Measurements from ENCODE around the gene TRIM3. TPM values are rescaled to one million over a fixed set of nuclear protein-coding genes. Genes with fewer than 3 reads are reported as not detected.

The TRIM3 gene
- total RNA-seq, 1 experiment from 2014 or later, result 13.4 TPM

DNA sequence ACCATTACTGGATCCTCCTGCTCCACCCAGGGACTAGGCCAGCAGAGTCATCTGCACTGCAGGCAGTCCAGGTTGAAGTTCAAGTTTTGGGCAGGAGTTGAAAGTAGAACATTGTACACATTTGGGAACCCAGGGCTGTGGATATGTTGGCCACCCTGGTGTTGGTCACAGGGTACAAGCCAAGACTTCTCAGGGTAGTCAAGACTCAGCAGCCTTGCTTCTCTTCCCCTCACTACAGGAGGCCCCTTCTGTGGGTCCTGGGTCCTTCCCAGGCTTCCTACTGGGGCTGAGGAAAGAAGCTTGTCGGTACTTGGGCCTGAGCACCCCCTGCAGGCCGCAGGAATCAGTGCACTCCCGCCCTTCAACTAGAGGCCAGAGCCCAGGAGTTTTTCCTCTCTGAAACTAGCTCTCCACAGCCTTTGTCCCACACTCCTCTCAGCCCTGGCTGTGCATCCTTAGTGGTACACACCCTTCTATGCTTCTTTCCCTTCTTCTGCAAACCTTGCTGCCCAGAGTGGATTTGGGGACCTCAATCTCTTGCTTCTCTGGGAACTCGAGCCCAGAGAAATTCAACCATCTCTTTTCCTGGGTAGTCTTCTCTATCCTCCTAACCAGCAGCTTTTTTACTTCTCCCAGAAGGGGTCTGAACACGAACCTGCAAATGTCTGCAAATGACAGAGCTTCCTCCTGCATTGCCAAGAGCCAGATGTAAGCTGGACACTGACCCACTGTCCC lies 30.3 kb downstream of the TRIM3 start:
- no peaks in the 10 kb centered on the region for H3K36me3 ChIP-seq (ENCODE audit: control insufficient read depth in 1 of 2, insufficient read depth in 2 of 2, low read length in 2 of 2)
- H3K4me1 ChIP-seq (ENCODE audit: control insufficient read depth in 1 of 2, insufficient read depth in 2 of 2, low read length in 2 of 2), result no peaks in the 10 kb centered on the region
- DNase-seq (ENCODE audit: low read depth, low spot score), result no peak
- ChIA-PET POLR2A (interaction anchor here (0.9 to 1.0 kb wide), 2 partner anchors 24 to 64 kb away, joined by 3 read pairs; partner anchors contain the start of gene APBB1), RAD21 (ENCODE audit: low non-redundant PET in 1 of 2, low total read pairs in 2 of 2, uncharacterized antibody in 2 of 2, unreplicated experiment in 2 of 2) (interaction anchor here (1.9 to 3.1 kb wide), 2 partner anchors 64 kb away, joined by 12 to 21 read pairs; no protein-coding TSS in a partner anchor), CTCF (interaction anchor here (0.7 to 4.6 kb wide), 16 partner anchors 10 to 80 kb away, joined by 3 to 98 read pairs (median 4); partner anchors contain the start of genes APBB1 and SMPD1)
- no peak overlapping the region for H3K4me2 ChIP-seq (ENCODE audit: low read length)
- H3K9me3 ChIP-seq (ENCODE audit: control insufficient read depth in 1 of 2, insufficient read depth in 1 of 2, low read depth in 1 of 2, low read length in 2 of 2), result no peaks in the 10 kb centered on the region
- ATAC-seq, result peak; percentile 93
- H3K4me3 ChIP-seq (replicated peaks in 1 of 2; ENCODE audit: low read depth in 1 of 2, low read length in 2 of 2), result no peak overlapping the region
- no peaks in the 10 kb centered on the region for H3K79me2 ChIP-seq (ENCODE audit: insufficient read depth, low read length)
- H3K27ac ChIP-seq (ENCODE audit: low read depth, low read length), result no peak overlapping the region
- TF ChIP-seq RAD21 (IDR thresholded peaks at IDR 0.05; ENCODE audit: low read depth), result peak; percentile 79
- TF ChIP-seq, protein P1, sequence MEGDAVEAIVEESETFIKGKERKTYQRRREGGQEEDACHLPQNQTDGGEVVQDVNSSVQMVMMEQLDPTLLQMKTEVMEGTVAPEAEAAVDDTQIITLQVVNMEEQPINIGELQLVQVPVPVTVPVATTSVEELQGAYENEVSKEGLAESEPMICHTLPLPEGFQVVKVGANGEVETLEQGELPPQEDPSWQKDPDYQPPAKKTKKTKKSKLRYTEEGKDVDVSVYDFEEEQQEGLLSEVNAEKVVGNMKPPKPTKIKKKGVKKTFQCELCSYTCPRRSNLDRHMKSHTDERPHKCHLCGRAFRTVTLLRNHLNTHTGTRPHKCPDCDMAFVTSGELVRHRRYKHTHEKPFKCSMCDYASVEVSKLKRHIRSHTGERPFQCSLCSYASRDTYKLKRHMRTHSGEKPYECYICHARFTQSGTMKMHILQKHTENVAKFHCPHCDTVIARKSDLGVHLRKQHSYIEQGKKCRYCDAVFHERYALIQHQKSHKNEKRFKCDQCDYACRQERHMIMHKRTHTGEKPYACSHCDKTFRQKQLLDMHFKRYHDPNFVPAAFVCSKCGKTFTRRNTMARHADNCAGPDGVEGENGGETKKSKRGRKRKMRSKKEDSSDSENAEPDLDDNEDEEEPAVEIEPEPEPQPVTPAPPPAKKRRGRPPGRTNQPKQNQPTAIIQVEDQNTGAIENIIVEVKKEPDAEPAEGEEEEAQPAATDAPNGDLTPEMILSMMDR (IDR thresholded peaks at IDR 0.05 in 2 of 3, conservative IDR thresholded peaks at IDR 0.05 in 1 of 3; ENCODE audit: borderline replicate concordance in 1 of 3, insufficient read depth in 1 of 3, low read depth in 2 of 3, low read length in 2 of 3), result peak; percentile 68 to 89 (median 87)
- TF ChIP-seq CEBPB (IDR thresholded peaks at IDR 0.05; ENCODE audit: low read depth), result no peak
- H2AFZ ChIP-seq (ENCODE audit: low read depth, low read length, poor library complexity, severe bottlenecking), result no peak overlapping the region
- no peaks in the 10 kb centered on the region for H3K9me2 ChIP-seq (ENCODE audit: insufficient read depth)
- BruUV-seq (replicated peaks), result no TSS peak
- intact Hi-C loops (cut with micrococcal nuclease), result loop anchor here (1.0 kb wide), 1 partner anchor 64 kb away; no protein-coding TSS in a partner anchor
- H4K20me1 ChIP-seq (ENCODE audit: insufficient read depth), result no peaks in the 10 kb centered on the region
- H3K27me3 ChIP-seq (ENCODE audit: insufficient read depth, low read length), result no peaks in the 10 kb centered on the region
- H3K9ac ChIP-seq (ENCODE audit: low read length), result no peak overlapping the region

DNA sequence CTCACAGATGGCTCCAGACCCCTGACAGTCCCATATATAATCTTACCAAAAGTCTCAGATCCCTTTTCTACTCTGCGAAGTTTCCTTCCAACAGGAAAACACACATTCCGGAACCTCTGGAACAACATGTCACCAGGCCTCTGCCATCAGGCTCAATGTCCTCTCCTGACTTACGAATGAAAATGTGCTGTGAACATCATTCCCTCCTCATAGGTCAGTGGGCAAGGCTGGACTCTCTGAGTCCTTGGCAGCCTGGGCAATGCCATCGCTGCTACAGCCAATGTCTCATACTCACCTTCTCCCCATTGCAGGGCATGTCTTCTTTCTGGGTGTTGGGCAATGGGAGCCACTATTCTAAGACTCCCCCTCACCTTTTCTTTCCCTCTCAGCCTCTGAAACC lies 31.3 kb downstream of the TRIM3 start:
- Histone ChIP-seq H3K79me2 (ENCODE audit: insufficient read depth, low read length) (no peaks in the 10 kb centered on the region), H3K4me1 (ENCODE audit: control insufficient read depth in 1 of 2, insufficient read depth in 2 of 2, low read length in 2 of 2) (no peaks in the 10 kb centered on the region), H3K4me2 (ENCODE audit: low read length) (no peak overlapping the region), H3K27ac (ENCODE audit: low read depth, low read length) (no peak overlapping the region), H2AFZ (ENCODE audit: low read depth, low read length, poor library complexity, severe bottlenecking) (no peak overlapping the region), H4K20me1 (ENCODE audit: insufficient read depth) (no peaks in the 10 kb centered on the region), H3K4me3 (replicated peaks in 1 of 2; ENCODE audit: low read depth in 1 of 2, low read length in 2 of 2) (no peak overlapping the region), H3K27me3 (ENCODE audit: insufficient read depth, low read length) (no peaks in the 10 kb centered on the region), H3K36me3 (ENCODE audit: control insufficient read depth in 1 of 2, insufficient read depth in 2 of 2, low read length in 2 of 2) (no peaks in the 10 kb centered on the region), H3K9me3 (ENCODE audit: control insufficient read depth in 1 of 2, insufficient read depth in 1 of 2, low read depth in 1 of 2, low read length in 2 of 2) (no peaks in the 10 kb centered on the region), H3K9ac (ENCODE audit: low read length) (no peak overlapping the region), H3K9me2 (ENCODE audit: insufficient read depth) (no peaks in the 10 kb centered on the region)
- RAD21 ChIA-PET (ENCODE audit: low non-redundant PET in 1 of 2, low total read pairs in 2 of 2, uncharacterized antibody in 2 of 2, unreplicated experiment in 2 of 2), result no interaction called here
- no peak for DNase-seq (ENCODE audit: low read depth, low spot score)
- CTCF ChIA-PET, result no interaction called here
- intact Hi-C loops (cut with micrococcal nuclease), result no loop called here
- ATAC-seq, result no peak
- no peak for TF ChIP-seq SIN3A (IDR thresholded peaks at IDR 0.05; ENCODE audit: low read depth)
- no peak for TF ChIP-seq RAD21 (IDR thresholded peaks at IDR 0.05; ENCODE audit: low read depth)
- TF ChIP-seq TCF7L2 (IDR thresholded peaks at IDR 0.05; ENCODE audit: borderline replicate concordance, extremely low read depth, insufficient read depth, insufficient read length), result no peak
- no peak for TF ChIP-seq YY1 (IDR thresholded peaks at IDR 0.05; ENCODE audit: extremely low read depth, insufficient replicate concordance, low read depth, low read length)
- POLR2A ChIA-PET, result no interaction called here
- BruUV-seq (replicated peaks), result no TSS peak
